ENCODE results near the gene SLC26A2. TPM values are rescaled to one million over a fixed set of nuclear protein-coding genes. Genes with fewer than 3 reads are reported as not detected.

Gene SLC26A2
- total and polyA plus RNA-seq, 2 donors (not counting 1 experiment from before 2014, with no cell fraction given): 2.1 to 13.2 TPM

- peak overlapping the region; percentile 96 for H3K27ac Mint-ChIP-seq
- peak overlapping the region; percentile 74 to 81 for H3K27ac ChIP-seq (ENCODE audit: low read length in 2 of 2)
- ChIA-PET CTCF (interaction anchor here (0.9 to 2.0 kb wide), 15 partner anchors 23 to 416 kb away, joined by 3 to 9 read pairs (median 5); partner anchors contain the start of genes HMGXB3 and TIGD6), POLR2A (interaction anchor here (1.3 to 2.3 kb wide), 2 partner anchors 40 to 41 kb away, joined by 3 to 9 read pairs; partner anchors contain the start of genes HMGXB3 and TIGD6)
- intact Hi-C loops (cut with micrococcal nuclease): loop anchor here (1.0 to 10.0 kb wide), 6 partner anchors 41 to 1798 kb away; partner anchors contain the start of genes ATOX1, CD74, CSNK1A1 and GM2A
- H3K4me1 ChIP-seq (ENCODE audit: control insufficient read depth in 2 of 2, insufficient read depth in 2 of 2, low read length in 2 of 2): peaks cover 20% of the 10 kb centered on the region in 2 donors
- H3K9me3 ChIP-seq (ENCODE audit: control extremely low read depth in 1 of 3, control insufficient read depth in 2 of 3, insufficient read depth in 1 of 3, low read length in 2 of 3): no peaks in the 10 kb centered on the region
- H3K4me2 ChIP-seq (replicated peaks; ENCODE audit: low read depth, low read length, poor library complexity, severe bottlenecking): peak overlapping the region; percentile 83
- WGBS (ENCODE audit: insufficient coverage): 40% methylated on average over 8 of the region's 14 CpGs
- H3K9ac ChIP-seq (ENCODE audit: low read length): peak overlapping the region; percentile 79
- DNase-seq (peak; percentile 71), ATAC-seq (ENCODE audit: low read depth) (peak; percentile 5)
- H3K4me1 Mint-ChIP-seq: peaks cover 29% of the 10 kb centered on the region
- no peaks in the 10 kb centered on the region for H3K27me3 Mint-ChIP-seq
- peaks cover 11% of the 10 kb centered on the region for H3K79me2 ChIP-seq (ENCODE audit: control insufficient read depth, insufficient read depth, low read length)
- H3K36me3 ChIP-seq (replicated peaks in 1 of 2; ENCODE audit: control extremely low read depth in 1 of 2, control insufficient read depth in 1 of 2, extremely low read depth in 1 of 2, insufficient read depth in 2 of 2, low read length in 1 of 2): no peaks in the 10 kb centered on the region
- peak overlapping the region; percentile 93 for H3K4me3 Mint-ChIP-seq
- H4K20me1 ChIP-seq (ENCODE audit: control insufficient read depth, insufficient read depth, low read length, poor library complexity, severe bottlenecking): no peaks in the 10 kb centered on the region
- peak; percentile 70 for TF ChIP-seq CTCF (IDR thresholded peaks at IDR 0.05)
- TF ChIP-seq EZH2 (IDR thresholded peaks at IDR 0.05; ENCODE audit: borderline replicate concordance, insufficient read depth, low read depth, low read length, poor library complexity, severe bottlenecking): no peak
- H2AFZ ChIP-seq (ENCODE audit: insufficient read depth, low read depth, low read length, poor library complexity, severe bottlenecking): peak overlapping the region; percentile 92
- no peaks in the 10 kb centered on the region for H3K27me3 ChIP-seq (replicated peaks in 1 of 4; ENCODE audit: control extremely low read depth in 1 of 4, control insufficient read depth in 3 of 4, insufficient read depth in 4 of 4, low read length in 3 of 4)
- no peaks in the 10 kb centered on the region for H3K9me3 Mint-ChIP-seq (ENCODE audit: insufficient read depth)
- H3K4me3 ChIP-seq (ENCODE audit: control extremely low read depth in 1 of 5, extremely low read depth in 1 of 5, insufficient read depth in 1 of 5, low read depth in 2 of 5, low read length in 4 of 5): peak overlapping the region in 4 of 5 experiments; percentile 68 to 85 (median 82)
Observed at GRCh38 chr5:149959406-149960236, 937 bp upstream of the SLC26A2 start.

Data from B cell (primary cell).